Measurements from ENCODE around the gene GNAS-AS1. TPM values are rescaled to one million over a fixed set of nuclear protein-coding genes. Genes with fewer than 3 reads are reported as not detected.

GNAS-AS1 gene
- total RNA-seq, 1 experiment from 2014 or later, result 4.0 TPM

DNA sequence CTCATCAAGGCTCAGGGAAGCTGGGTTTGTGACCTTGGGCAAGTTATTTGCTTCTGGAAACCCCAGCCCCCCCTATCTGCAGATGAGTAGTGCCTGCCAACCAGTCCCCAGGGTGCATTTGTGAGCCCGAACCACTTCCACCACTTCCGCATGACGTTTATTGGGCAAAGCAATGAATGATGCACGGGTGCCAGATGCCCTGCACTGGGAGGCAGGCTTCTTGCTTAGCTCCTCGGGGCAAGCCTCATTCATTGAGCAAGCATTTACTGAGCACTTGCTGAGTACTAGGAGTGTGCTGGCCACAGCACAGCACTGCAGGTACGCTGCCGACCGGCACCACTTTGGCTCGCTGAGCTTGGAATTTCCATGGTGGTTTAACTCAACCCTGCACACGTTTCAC is 60.2 kb downstream of the GNAS-AS1 start:
- DNase-seq, result peak; percentile 60
- Histone ChIP-seq H3K4me1 (ENCODE audit: low read length) (peaks cover 21% of the 10 kb centered on the region), H2AFZ (ENCODE audit: low read length) (no peak overlapping the region), H3K9me2 (replicated peaks; ENCODE audit: insufficient read depth, low read length) (no peaks in the 10 kb centered on the region), H3K4me3 (ENCODE audit: low read length) (peak overlapping the region; percentile 23; the same call in 1 of the 2 replicates), H3K27me3 (ENCODE audit: low read length) (no peaks in the 10 kb centered on the region), H3K36me3 (ENCODE audit: insufficient read depth, low read length) (no peaks in the 10 kb centered on the region), H4K20me1 (ENCODE audit: insufficient read depth, low read depth, low read length) (no peaks in the 10 kb centered on the region), H3K27ac (ENCODE audit: low read length) (no peak overlapping the region), H3K4me2 (ENCODE audit: low read depth, low read length, poor library complexity, severe bottlenecking) (peak overlapping the region; percentile 53), H3K9me3 (ENCODE audit: low read length) (no peaks in the 10 kb centered on the region), H3K9ac (ENCODE audit: low read length) (no peak overlapping the region), H3K79me2 (ENCODE audit: low read length) (no peaks in the 10 kb centered on the region)

DNA sequence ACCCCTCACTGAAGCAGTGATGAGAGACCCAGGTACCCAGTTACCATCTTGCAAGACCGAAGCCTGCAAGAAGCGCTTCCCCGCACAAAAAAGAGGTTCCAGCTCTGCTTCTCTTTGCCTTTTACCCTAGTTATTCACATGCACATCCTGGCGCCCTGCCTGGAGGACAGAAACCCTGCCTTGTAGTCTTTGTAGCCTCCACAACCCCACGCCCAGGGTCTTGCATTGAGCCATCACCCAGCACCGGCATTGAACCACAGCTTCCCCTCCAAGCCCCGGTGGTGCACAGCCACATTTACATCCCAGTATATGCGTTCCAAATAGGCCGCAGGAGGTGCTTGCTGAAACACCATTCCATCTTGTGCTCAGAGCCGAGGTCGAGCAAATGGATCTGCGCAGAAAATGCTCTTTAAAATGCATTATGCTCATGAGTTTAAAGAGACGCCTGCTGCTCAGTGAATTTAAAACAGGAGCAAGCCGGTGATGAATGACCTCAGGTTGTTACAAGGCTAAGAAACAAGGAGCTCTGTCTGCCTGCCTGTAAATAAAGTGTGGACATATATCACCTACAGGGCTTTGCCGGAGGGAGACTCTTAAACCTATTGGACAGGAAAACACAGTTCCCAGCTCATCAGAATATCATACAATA is 61.7 kb downstream of the GNAS-AS1 start:
- Histone ChIP-seq H3K9ac (ENCODE audit: low read length) (no peak overlapping the region), H2AFZ (ENCODE audit: low read length) (no peak overlapping the region), H4K20me1 (ENCODE audit: insufficient read depth, low read depth, low read length) (no peaks in the 10 kb centered on the region), H3K4me3 (ENCODE audit: low read length) (no peak overlapping the region), H3K4me1 (ENCODE audit: low read length) (peaks cover 21% of the 10 kb centered on the region), H3K79me2 (ENCODE audit: low read length) (no peaks in the 10 kb centered on the region), H3K27me3 (ENCODE audit: low read length) (no peaks in the 10 kb centered on the region), H3K9me3 (ENCODE audit: low read length) (no peaks in the 10 kb centered on the region), H3K27ac (ENCODE audit: low read length) (no peak overlapping the region), H3K36me3 (ENCODE audit: insufficient read depth, low read length) (no peaks in the 10 kb centered on the region), H3K4me2 (ENCODE audit: low read depth, low read length, poor library complexity, severe bottlenecking) (peak overlapping the region; percentile 53), H3K9me2 (replicated peaks; ENCODE audit: insufficient read depth, low read length) (no peaks in the 10 kb centered on the region)
- no peak for DNase-seq

DNA sequence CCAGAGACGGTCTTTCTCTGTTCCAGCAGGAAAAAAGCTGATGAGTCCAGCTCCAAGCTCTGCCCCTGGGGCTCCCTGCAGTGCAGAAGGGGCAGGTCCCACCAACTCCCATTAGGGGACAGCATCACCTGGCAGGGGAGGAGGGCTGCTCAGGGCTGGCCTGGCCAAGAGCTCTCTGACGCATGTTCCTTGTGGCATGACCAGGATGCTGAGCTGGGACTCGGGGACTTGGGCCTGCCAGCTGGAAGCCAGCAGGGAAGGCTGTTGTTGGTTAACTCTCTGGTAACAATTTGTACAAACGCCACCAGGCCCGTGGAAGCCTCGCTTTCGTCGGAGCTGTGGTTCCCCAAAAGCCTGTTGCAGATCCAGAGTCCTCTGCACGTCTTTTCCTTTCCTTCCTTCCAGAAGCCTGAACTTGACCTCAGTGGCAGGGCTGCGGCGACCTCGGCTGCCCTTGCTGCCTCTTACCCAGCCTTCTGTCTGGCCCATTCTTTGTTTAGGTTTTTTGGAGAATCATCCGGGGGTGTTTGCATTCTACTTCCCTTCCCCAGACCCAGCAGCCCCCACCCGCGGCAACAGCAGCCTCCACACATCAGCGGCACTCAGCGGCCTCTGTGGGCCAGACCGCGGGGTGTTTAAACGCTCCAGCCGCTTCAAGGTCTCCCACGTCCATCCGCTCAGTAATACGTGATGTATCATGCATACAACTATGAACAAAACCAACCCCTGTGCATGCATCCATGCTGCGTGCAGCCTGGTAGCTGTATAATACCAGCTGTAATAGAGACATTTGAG is 63.3 kb downstream of the GNAS-AS1 start:
- no peak for DNase-seq
- Histone ChIP-seq H3K27ac (ENCODE audit: low read length) (no peak overlapping the region), H3K9me3 (ENCODE audit: low read length) (no peaks in the 10 kb centered on the region), H3K27me3 (ENCODE audit: low read length) (no peaks in the 10 kb centered on the region), H3K4me1 (ENCODE audit: low read length) (peaks cover 21% of the 10 kb centered on the region), H4K20me1 (ENCODE audit: insufficient read depth, low read depth, low read length) (no peaks in the 10 kb centered on the region), H2AFZ (ENCODE audit: low read length) (no peak overlapping the region), H3K36me3 (ENCODE audit: insufficient read depth, low read length) (no peaks in the 10 kb centered on the region), H3K9me2 (replicated peaks; ENCODE audit: insufficient read depth, low read length) (no peaks in the 10 kb centered on the region), H3K4me3 (ENCODE audit: low read length) (no peak overlapping the region), H3K79me2 (ENCODE audit: low read length) (no peaks in the 10 kb centered on the region), H3K9ac (ENCODE audit: low read length) (no peak overlapping the region), H3K4me2 (ENCODE audit: low read depth, low read length, poor library complexity, severe bottlenecking) (no peak overlapping the region)

DNA sequence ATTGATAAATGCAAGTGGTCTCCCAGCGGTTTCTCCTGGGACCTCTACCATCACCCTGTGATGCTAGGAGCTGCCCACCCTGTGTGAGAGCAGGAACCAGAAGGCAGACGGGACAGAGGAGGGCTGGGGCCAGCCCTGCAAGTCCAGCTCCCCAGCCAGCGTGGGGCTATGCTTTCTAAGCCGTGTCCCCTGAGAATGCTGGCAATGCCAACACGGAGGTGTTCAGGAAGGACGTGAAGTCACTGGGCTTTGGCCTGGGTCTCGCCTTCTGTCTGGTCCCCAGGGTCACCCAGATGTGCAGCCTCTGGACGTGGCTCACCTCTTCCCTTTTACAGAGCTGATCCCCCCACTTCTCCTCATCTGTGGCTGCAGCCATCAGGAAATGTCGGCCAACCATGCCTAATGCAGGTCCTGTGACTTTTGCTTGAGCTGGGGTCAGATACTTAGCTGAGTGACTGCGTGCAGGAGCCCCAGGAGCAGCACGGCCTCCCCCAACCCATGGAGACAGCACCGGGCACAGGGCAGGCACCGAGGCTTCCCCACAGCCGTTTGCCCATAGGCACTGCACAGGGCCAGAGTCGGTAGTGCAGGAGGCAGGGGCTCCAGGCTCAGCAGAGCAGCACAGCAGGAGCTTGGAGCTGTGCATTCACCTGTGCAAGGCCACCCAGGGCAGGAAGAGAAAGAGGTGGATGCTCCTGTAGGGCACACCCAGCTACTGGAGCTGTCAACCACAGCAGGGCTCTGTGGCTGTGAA is 66.2 kb downstream of the GNAS-AS1 start:
- no peak overlapping the region for H2AFZ ChIP-seq (ENCODE audit: low read length)
- H3K4me1 ChIP-seq (ENCODE audit: low read length), result peaks cover 5% of the 10 kb centered on the region
- no peaks in the 10 kb centered on the region for H3K27me3 ChIP-seq (ENCODE audit: low read length)
- no peaks in the 10 kb centered on the region for H3K9me3 ChIP-seq (ENCODE audit: low read length)
- H3K9me2 ChIP-seq (replicated peaks; ENCODE audit: insufficient read depth, low read length), result no peaks in the 10 kb centered on the region
- H3K36me3 ChIP-seq (ENCODE audit: insufficient read depth, low read length), result no peaks in the 10 kb centered on the region
- no peak overlapping the region for H3K9ac ChIP-seq (ENCODE audit: low read length)
- H3K4me2 ChIP-seq (ENCODE audit: low read depth, low read length, poor library complexity, severe bottlenecking), result no peak overlapping the region
- H3K4me3 ChIP-seq (ENCODE audit: low read length), result no peak overlapping the region
- H4K20me1 ChIP-seq (ENCODE audit: insufficient read depth, low read depth, low read length), result no peaks in the 10 kb centered on the region
- DNase-seq, result no peak
- no peak overlapping the region for H3K27ac ChIP-seq (ENCODE audit: low read length)
- no peaks in the 10 kb centered on the region for H3K79me2 ChIP-seq (ENCODE audit: low read length)

DNA sequence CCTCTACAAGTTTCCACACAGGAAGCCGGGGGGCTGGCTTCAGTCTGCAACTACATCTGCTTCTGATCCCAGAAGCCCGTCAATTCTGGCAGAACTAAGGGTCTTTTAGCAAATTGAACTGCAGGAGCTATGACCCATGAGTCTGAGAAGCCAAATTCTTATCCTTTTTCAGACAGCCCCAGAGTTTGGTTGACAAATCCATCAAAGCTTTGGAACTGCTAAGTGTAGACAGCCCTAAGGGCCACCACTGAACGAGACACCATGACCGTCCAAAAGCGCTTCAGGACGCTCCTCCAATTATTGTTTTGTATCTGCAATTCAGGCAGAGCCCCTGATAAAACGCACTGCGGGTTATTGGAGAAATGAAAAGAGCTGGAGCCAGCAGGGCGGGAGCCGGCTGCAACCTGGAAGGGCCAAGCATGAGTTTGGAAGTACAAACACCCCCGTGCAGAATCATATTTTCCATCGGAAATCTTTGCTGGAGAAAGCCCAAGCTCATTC is 67.1 kb downstream of the GNAS-AS1 start:
- Histone ChIP-seq H2AFZ (ENCODE audit: low read length) (no peak overlapping the region), H3K4me2 (ENCODE audit: low read depth, low read length, poor library complexity, severe bottlenecking) (no peak overlapping the region), H3K27me3 (ENCODE audit: low read length) (no peaks in the 10 kb centered on the region), H3K4me1 (ENCODE audit: low read length) (no peaks in the 10 kb centered on the region), H3K36me3 (ENCODE audit: insufficient read depth, low read length) (no peaks in the 10 kb centered on the region), H3K9ac (ENCODE audit: low read length) (no peak overlapping the region), H3K9me3 (ENCODE audit: low read length) (no peaks in the 10 kb centered on the region), H3K79me2 (ENCODE audit: low read length) (no peaks in the 10 kb centered on the region), H4K20me1 (ENCODE audit: insufficient read depth, low read depth, low read length) (no peaks in the 10 kb centered on the region), H3K4me3 (ENCODE audit: low read length) (no peak overlapping the region), H3K27ac (ENCODE audit: low read length) (no peak overlapping the region), H3K9me2 (replicated peaks; ENCODE audit: insufficient read depth, low read length) (no peaks in the 10 kb centered on the region)
- DNase-seq, result no peak

DNA sequence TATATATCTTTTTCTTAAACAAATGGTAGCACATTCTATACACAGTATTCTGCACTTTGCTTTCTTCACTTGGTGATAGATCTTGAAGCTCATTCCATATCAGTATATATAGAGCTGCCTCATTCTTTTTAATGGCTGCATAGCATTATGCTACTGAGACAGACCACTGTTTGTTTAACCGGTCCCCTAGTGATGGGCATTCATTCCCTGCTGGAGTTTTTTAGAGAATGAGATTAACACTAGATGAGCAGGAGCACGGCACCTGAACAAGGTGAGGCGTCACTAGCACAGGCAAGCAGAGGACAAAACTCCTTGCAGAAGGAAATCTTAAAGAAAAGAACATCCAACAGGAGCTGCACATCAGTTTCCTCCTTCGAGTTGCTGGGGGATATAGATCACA is 69.6 kb downstream of the GNAS-AS1 start:
- Histone ChIP-seq H3K27me3 (ENCODE audit: low read length) (no peaks in the 10 kb centered on the region), H3K27ac (ENCODE audit: low read length) (no peak overlapping the region), H3K4me1 (ENCODE audit: low read length) (no peaks in the 10 kb centered on the region), H3K9me2 (replicated peaks; ENCODE audit: insufficient read depth, low read length) (no peaks in the 10 kb centered on the region), H3K9ac (ENCODE audit: low read length) (no peak overlapping the region), H3K79me2 (ENCODE audit: low read length) (no peaks in the 10 kb centered on the region), H4K20me1 (ENCODE audit: insufficient read depth, low read depth, low read length) (no peaks in the 10 kb centered on the region), H3K4me2 (ENCODE audit: low read depth, low read length, poor library complexity, severe bottlenecking) (no peak overlapping the region), H2AFZ (ENCODE audit: low read length) (no peak overlapping the region), H3K4me3 (ENCODE audit: low read length) (no peak overlapping the region), H3K36me3 (ENCODE audit: insufficient read depth, low read length) (no peaks in the 10 kb centered on the region), H3K9me3 (ENCODE audit: low read length) (no peaks in the 10 kb centered on the region)
- no peak for DNase-seq

GRCh38 chr20:58778760-58779159 is 71.9 kb downstream of the GNAS-AS1 start:
- no peaks in the 10 kb centered on the region for H3K4me1 ChIP-seq (ENCODE audit: low read length)
- no peak overlapping the region for H3K4me3 ChIP-seq (ENCODE audit: low read length)
- no peak overlapping the region for H3K27ac ChIP-seq (ENCODE audit: low read length)
- no peak overlapping the region for H3K4me2 ChIP-seq (ENCODE audit: low read depth, low read length, poor library complexity, severe bottlenecking)
- H3K36me3 ChIP-seq (ENCODE audit: insufficient read depth, low read length), result no peaks in the 10 kb centered on the region
- H3K79me2 ChIP-seq (ENCODE audit: low read length), result no peaks in the 10 kb centered on the region
- H2AFZ ChIP-seq (ENCODE audit: low read length), result no peak overlapping the region
- H3K9ac ChIP-seq (ENCODE audit: low read length), result no peak overlapping the region
- H4K20me1 ChIP-seq (ENCODE audit: insufficient read depth, low read depth, low read length), result no peaks in the 10 kb centered on the region
- H3K9me3 ChIP-seq (ENCODE audit: low read length), result no peaks in the 10 kb centered on the region
- no peaks in the 10 kb centered on the region for H3K9me2 ChIP-seq (replicated peaks; ENCODE audit: insufficient read depth, low read length)
- H3K27me3 ChIP-seq (ENCODE audit: low read length), result no peaks in the 10 kb centered on the region
- no peak for DNase-seq

DNA sequence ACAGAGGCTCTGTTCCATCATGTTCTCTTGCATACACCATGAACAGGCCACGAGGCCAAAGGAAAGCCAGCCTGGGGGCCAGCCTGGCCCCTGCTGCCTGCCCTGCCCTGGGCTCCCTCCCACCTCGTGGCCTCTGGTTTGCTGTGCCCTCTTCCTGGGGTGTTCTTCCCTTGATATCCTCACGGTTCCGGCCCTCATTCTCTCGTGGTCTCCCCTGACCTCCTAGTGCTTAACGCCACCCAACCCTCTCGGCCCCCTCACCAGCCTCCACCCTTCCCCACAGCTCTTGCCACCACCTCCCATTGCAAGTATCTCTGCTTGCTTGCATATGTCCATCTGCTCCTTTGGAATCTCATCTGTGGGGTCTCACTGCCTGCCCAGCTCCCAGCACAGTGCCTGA is 73.0 kb downstream of the GNAS-AS1 start:
- H3K27ac ChIP-seq (ENCODE audit: low read length), result no peak overlapping the region
- no peak overlapping the region for H3K9ac ChIP-seq (ENCODE audit: low read length)
- H3K9me3 ChIP-seq (ENCODE audit: low read length), result no peaks in the 10 kb centered on the region
- no peak overlapping the region for H3K4me2 ChIP-seq (ENCODE audit: low read depth, low read length, poor library complexity, severe bottlenecking)
- no peaks in the 10 kb centered on the region for H3K36me3 ChIP-seq (ENCODE audit: insufficient read depth, low read length)
- no peaks in the 10 kb centered on the region for H3K4me1 ChIP-seq (ENCODE audit: low read length)
- H3K27me3 ChIP-seq (ENCODE audit: low read length), result no peaks in the 10 kb centered on the region
- H2AFZ ChIP-seq (ENCODE audit: low read length), result no peak overlapping the region
- H3K4me3 ChIP-seq (ENCODE audit: low read length), result no peak overlapping the region
- no peak for DNase-seq
- H4K20me1 ChIP-seq (ENCODE audit: insufficient read depth, low read depth, low read length), result no peaks in the 10 kb centered on the region
- no peaks in the 10 kb centered on the region for H3K9me2 ChIP-seq (replicated peaks; ENCODE audit: insufficient read depth, low read length)
- H3K79me2 ChIP-seq (ENCODE audit: low read length), result no peaks in the 10 kb centered on the region

Measured in Karpas-422 (cell line).